ENCODE measurements around the gene HSPG2.
"Not testable (repeated sequence)": the region's sequence is repeated elsewhere in the genome, so short reads cannot be mapped to it uniquely, and the experiment has no call there.

HSPG2 gene

GRCh38 chr1:21956720-21957552 lies 19.8 kb upstream of the HSPG2 start:
- 85 to 87% methylated on average over 18 of the region's 18 CpGs for WGBS, 2 experiments
- Histone ChIP-seq H3K36me3 (ENCODE audit: control insufficient read depth, insufficient read depth, low read length) (no peaks in the 10 kb centered on the region), H3K4me1 (ENCODE audit: control insufficient read depth, insufficient read depth, low read length) (peaks cover 12% of the 10 kb centered on the region), H3K27me3 (ENCODE audit: control insufficient read depth, insufficient read depth, low read length, poor library complexity, severe bottlenecking) (no peaks in the 10 kb centered on the region), H3K9me3 (ENCODE audit: control insufficient read depth, low read length) (no peaks in the 10 kb centered on the region), H3K4me3 (ENCODE audit: insufficient read depth, low read depth, low read length) (no peak overlapping the region), H3K27ac (ENCODE audit: insufficient read depth, low read depth, low read length, poor library complexity, severe bottlenecking) (no peak overlapping the region)

GRCh38 chr1:21955501-21956281 lies 18.6 kb upstream of the HSPG2 start:
- Histone ChIP-seq H3K27me3 (ENCODE audit: control insufficient read depth, insufficient read depth, low read length, poor library complexity, severe bottlenecking) (no peaks in the 10 kb centered on the region), H3K9me3 (ENCODE audit: control insufficient read depth, low read length) (no peaks in the 10 kb centered on the region), H3K27ac (ENCODE audit: insufficient read depth, low read depth, low read length, poor library complexity, severe bottlenecking) (no peak overlapping the region), H3K36me3 (ENCODE audit: control insufficient read depth, insufficient read depth, low read length) (no peaks in the 10 kb centered on the region), H3K4me3 (ENCODE audit: insufficient read depth, low read depth, low read length) (no peak overlapping the region), H3K4me1 (ENCODE audit: control insufficient read depth, insufficient read depth, low read length) (peaks cover 12% of the 10 kb centered on the region)
- 75 to 76% methylated on average over 9 of the region's 9 CpGs for WGBS, 2 experiments

- no peak overlapping the region for H3K4me3 ChIP-seq (ENCODE audit: insufficient read depth, low read depth, low read length)
- H3K27ac ChIP-seq (ENCODE audit: insufficient read depth, low read depth, low read length, poor library complexity, severe bottlenecking): no peak overlapping the region
- H3K4me1 ChIP-seq (ENCODE audit: control insufficient read depth, insufficient read depth, low read length): peaks cover 12% of the 10 kb centered on the region
- H3K27me3 ChIP-seq (ENCODE audit: control insufficient read depth, insufficient read depth, low read length, poor library complexity, severe bottlenecking): no peaks in the 10 kb centered on the region
- H3K9me3 ChIP-seq (ENCODE audit: control insufficient read depth, low read length): no peaks in the 10 kb centered on the region
- H3K36me3 ChIP-seq (ENCODE audit: control insufficient read depth, insufficient read depth, low read length): no peaks in the 10 kb centered on the region
- WGBS, 2 experiments: 87 to 91% methylated on average over 16 of the region's 16 CpGs
These were observed 17.9 kb upstream of the HSPG2 start for GRCh38 chr1:21955058-21955457.

- H3K27ac ChIP-seq (ENCODE audit: insufficient read depth, low read depth, low read length, poor library complexity, severe bottlenecking): no peak overlapping the region
- no peaks in the 10 kb centered on the region for H3K27me3 ChIP-seq (ENCODE audit: control insufficient read depth, insufficient read depth, low read length, poor library complexity, severe bottlenecking)
- no peak overlapping the region for H3K4me3 ChIP-seq (ENCODE audit: insufficient read depth, low read depth, low read length)
- 80 to 84% methylated on average over 6 of the region's 6 CpGs for WGBS, 2 experiments
- H3K9me3 ChIP-seq (ENCODE audit: control insufficient read depth, low read length): no peaks in the 10 kb centered on the region
- peaks cover 12% of the 10 kb centered on the region for H3K4me1 ChIP-seq (ENCODE audit: control insufficient read depth, insufficient read depth, low read length)
- H3K36me3 ChIP-seq (ENCODE audit: control insufficient read depth, insufficient read depth, low read length): no peaks in the 10 kb centered on the region
These were observed 15.8 kb upstream of the HSPG2 start for GRCh38 chr1:21952786-21953520.

GRCh38 chr1:21951226-21951870 lies 14.2 kb upstream of the HSPG2 start:
- no peaks in the 10 kb centered on the region for H3K36me3 ChIP-seq (ENCODE audit: control insufficient read depth, insufficient read depth, low read length)
- H3K4me3 ChIP-seq (ENCODE audit: insufficient read depth, low read depth, low read length): no peak overlapping the region
- H3K4me1 ChIP-seq (ENCODE audit: control insufficient read depth, insufficient read depth, low read length): peaks cover 17% of the 10 kb centered on the region
- no peak overlapping the region for H3K27ac ChIP-seq (ENCODE audit: insufficient read depth, low read depth, low read length, poor library complexity, severe bottlenecking)
- H3K9me3 ChIP-seq (ENCODE audit: control insufficient read depth, low read length): no peaks in the 10 kb centered on the region
- 94% methylated on average over 12 of the region's 12 CpGs for WGBS, 2 experiments
- H3K27me3 ChIP-seq (ENCODE audit: control insufficient read depth, insufficient read depth, low read length, poor library complexity, severe bottlenecking): no peaks in the 10 kb centered on the region

GRCh38 chr1:21950734-21951133 lies 13.6 kb upstream of the HSPG2 start:
- Histone ChIP-seq H3K36me3 (ENCODE audit: control insufficient read depth, insufficient read depth, low read length) (no peaks in the 10 kb centered on the region), H3K9me3 (ENCODE audit: control insufficient read depth, low read length) (no peaks in the 10 kb centered on the region), H3K4me3 (ENCODE audit: insufficient read depth, low read depth, low read length) (no peak overlapping the region), H3K4me1 (ENCODE audit: control insufficient read depth, insufficient read depth, low read length) (peaks cover 12% of the 10 kb centered on the region), H3K27ac (ENCODE audit: insufficient read depth, low read depth, low read length, poor library complexity, severe bottlenecking) (no peak overlapping the region), H3K27me3 (ENCODE audit: control insufficient read depth, insufficient read depth, low read length, poor library complexity, severe bottlenecking) (no peaks in the 10 kb centered on the region)
- WGBS, 2 experiments: 95 to 96% methylated on average over 7 of the region's 7 CpGs

- Histone ChIP-seq H3K36me3 (ENCODE audit: control insufficient read depth, insufficient read depth, low read length) (no peaks in the 10 kb centered on the region), H3K27me3 (ENCODE audit: control insufficient read depth, insufficient read depth, low read length, poor library complexity, severe bottlenecking) (no peaks in the 10 kb centered on the region), H3K9me3 (ENCODE audit: control insufficient read depth, low read length) (no peaks in the 10 kb centered on the region), H3K4me1 (ENCODE audit: control insufficient read depth, insufficient read depth, low read length) (peaks cover 16% of the 10 kb centered on the region), H3K27ac (ENCODE audit: insufficient read depth, low read depth, low read length, poor library complexity, severe bottlenecking) (no peak overlapping the region), H3K4me3 (ENCODE audit: insufficient read depth, low read depth, low read length) (no peak overlapping the region)
- WGBS, 2 experiments: 76 to 79% methylated on average over 11 of the region's 11 CpGs
These were observed 9.9 kb upstream of the HSPG2 start for GRCh38 chr1:21946836-21947587.

- no peaks in the 10 kb centered on the region for H3K27me3 ChIP-seq (ENCODE audit: control insufficient read depth, insufficient read depth, low read length, poor library complexity, severe bottlenecking)
- no peaks in the 10 kb centered on the region for H3K9me3 ChIP-seq (ENCODE audit: control insufficient read depth, low read length)
- no peak overlapping the region for H3K4me3 ChIP-seq (ENCODE audit: insufficient read depth, low read depth, low read length)
- H3K36me3 ChIP-seq (ENCODE audit: control insufficient read depth, insufficient read depth, low read length): no peaks in the 10 kb centered on the region
- peaks cover 30% of the 10 kb centered on the region for H3K4me1 ChIP-seq (ENCODE audit: control insufficient read depth, insufficient read depth, low read length)
- H3K27ac ChIP-seq (ENCODE audit: insufficient read depth, low read depth, low read length, poor library complexity, severe bottlenecking): peak overlapping the region; percentile 90
- 44 to 56% methylated on average over 3 of the region's 3 CpGs for WGBS, 2 experiments
These were observed 7.6 kb upstream of the HSPG2 start for GRCh38 chr1:21944733-21945073.

- H3K4me3 ChIP-seq (ENCODE audit: insufficient read depth, low read depth, low read length); H3K36me3 ChIP-seq (ENCODE audit: control insufficient read depth, insufficient read depth, low read length); H3K27me3 ChIP-seq (ENCODE audit: control insufficient read depth, insufficient read depth, low read length, poor library complexity, severe bottlenecking); H3K9me3 ChIP-seq (ENCODE audit: control insufficient read depth, low read length); H3K27ac ChIP-seq (ENCODE audit: insufficient read depth, low read depth, low read length, poor library complexity, severe bottlenecking): not testable (repeated sequence)
- peaks cover 45% of the 10 kb centered on the region for H3K4me1 ChIP-seq (ENCODE audit: control insufficient read depth, insufficient read depth, low read length)
- WGBS, 2 experiments: 87 to 90% methylated on average over 19 of the region's 19 CpGs
These were observed 6.0 kb upstream of the HSPG2 start for GRCh38 chr1:21942959-21943640.
